ENCODE results near the gene PPP1R13B.

GRCh38 chr14:103849151-103849886 is 1.9 kb upstream of the PPP1R13B start:
- TF ChIP-seq, protein P1, sequence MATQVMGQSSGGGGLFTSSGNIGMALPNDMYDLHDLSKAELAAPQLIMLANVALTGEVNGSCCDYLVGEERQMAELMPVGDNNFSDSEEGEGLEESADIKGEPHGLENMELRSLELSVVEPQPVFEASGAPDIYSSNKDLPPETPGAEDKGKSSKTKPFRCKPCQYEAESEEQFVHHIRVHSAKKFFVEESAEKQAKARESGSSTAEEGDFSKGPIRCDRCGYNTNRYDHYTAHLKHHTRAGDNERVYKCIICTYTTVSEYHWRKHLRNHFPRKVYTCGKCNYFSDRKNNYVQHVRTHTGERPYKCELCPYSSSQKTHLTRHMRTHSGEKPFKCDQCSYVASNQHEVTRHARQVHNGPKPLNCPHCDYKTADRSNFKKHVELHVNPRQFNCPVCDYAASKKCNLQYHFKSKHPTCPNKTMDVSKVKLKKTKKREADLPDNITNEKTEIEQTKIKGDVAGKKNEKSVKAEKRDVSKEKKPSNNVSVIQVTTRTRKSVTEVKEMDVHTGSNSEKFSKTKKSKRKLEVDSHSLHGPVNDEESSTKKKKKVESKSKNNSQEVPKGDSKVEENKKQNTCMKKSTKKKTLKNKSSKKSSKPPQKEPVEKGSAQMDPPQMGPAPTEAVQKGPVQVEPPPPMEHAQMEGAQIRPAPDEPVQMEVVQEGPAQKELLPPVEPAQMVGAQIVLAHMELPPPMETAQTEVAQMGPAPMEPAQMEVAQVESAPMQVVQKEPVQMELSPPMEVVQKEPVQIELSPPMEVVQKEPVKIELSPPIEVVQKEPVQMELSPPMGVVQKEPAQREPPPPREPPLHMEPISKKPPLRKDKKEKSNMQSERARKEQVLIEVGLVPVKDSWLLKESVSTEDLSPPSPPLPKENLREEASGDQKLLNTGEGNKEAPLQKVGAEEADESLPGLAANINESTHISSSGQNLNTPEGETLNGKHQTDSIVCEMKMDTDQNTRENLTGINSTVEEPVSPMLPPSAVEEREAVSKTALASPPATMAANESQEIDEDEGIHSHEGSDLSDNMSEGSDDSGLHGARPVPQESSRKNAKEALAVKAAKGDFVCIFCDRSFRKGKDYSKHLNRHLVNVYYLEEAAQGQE (tag by site-specific recombination; IDR thresholded peaks at IDR 0.05): no peak
- TF ChIP-seq, protein P2, sequence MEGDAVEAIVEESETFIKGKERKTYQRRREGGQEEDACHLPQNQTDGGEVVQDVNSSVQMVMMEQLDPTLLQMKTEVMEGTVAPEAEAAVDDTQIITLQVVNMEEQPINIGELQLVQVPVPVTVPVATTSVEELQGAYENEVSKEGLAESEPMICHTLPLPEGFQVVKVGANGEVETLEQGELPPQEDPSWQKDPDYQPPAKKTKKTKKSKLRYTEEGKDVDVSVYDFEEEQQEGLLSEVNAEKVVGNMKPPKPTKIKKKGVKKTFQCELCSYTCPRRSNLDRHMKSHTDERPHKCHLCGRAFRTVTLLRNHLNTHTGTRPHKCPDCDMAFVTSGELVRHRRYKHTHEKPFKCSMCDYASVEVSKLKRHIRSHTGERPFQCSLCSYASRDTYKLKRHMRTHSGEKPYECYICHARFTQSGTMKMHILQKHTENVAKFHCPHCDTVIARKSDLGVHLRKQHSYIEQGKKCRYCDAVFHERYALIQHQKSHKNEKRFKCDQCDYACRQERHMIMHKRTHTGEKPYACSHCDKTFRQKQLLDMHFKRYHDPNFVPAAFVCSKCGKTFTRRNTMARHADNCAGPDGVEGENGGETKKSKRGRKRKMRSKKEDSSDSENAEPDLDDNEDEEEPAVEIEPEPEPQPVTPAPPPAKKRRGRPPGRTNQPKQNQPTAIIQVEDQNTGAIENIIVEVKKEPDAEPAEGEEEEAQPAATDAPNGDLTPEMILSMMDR (tag by site-specific recombination; IDR thresholded peaks at IDR 0.05): no peak
- TF ChIP-seq ZNF274 (IDR thresholded peaks at IDR 0.05; ENCODE audit: low read length) (no peak), ZNF274 (tag by site-specific recombination; IDR thresholded peaks at IDR 0.05; ENCODE audit: borderline replicate concordance) (no peak), ZNF362 (tag by site-specific recombination; IDR thresholded peaks at IDR 0.05) (no peak), ZNF558 (tag by site-specific recombination; IDR thresholded peaks at IDR 0.05) (no peak), ZNF24 (tag by site-specific recombination; IDR thresholded peaks at IDR 0.05) (no peak), ZNF530 (tag by site-specific recombination; IDR thresholded peaks at IDR 0.05; ENCODE audit: low read depth) (no peak)

All from HEK293 (cell line).